Gastrocnemius medialis (tissue), 4 donors: Measurements from ENCODE around the gene ZNF423. TPM values are rescaled to one million over a fixed set of nuclear protein-coding genes. Genes with fewer than 3 reads are reported as not detected.

Source experiments
- ATAC-seq, 2 donors: fragments of 150-250 bp; one replicate each; pipeline ENCODE4 v1.9.1; 2016
- DNase-seq, 2 donors: peaks; one replicate each; pipeline ENCODE4 v3.0.0-alpha.2; 2019
- H3K27ac ChIP-seq, 4 donors: fragments of 200-600 bp; sonication (generic); 1 replicate in 1 of 4; 2 replicates in 3 of 4; pipeline ENCODE4 v1.5.1; 2016 to 2018; ENCODE audit warnings: mild to moderate bottlenecking in 2 of 4, moderate library complexity in 1 of 4
- H3K27me3 ChIP-seq, 3 donors: fragments of 200-600 bp; sonication (generic) in 2 of 3; 1 replicate in 1 of 3; 2 replicates in 2 of 3; pipeline versions ENCODE4 v1.5.1 to v1.6.0; 2016 to 2019; ENCODE audit warnings: mild to moderate bottlenecking in 1 of 3, moderate library complexity in 1 of 3
- H3K36me3 ChIP-seq, 2 donors: fragments of 200-600 bp; sonication (generic) in 1 of 2; one replicate each; pipeline ENCODE4 v1.5.1; 2017 to 2018
- H3K4me1 ChIP-seq, 2 donors: fragments of 200-600 bp; sonication (generic) in 1 of 2; one replicate each; pipeline ENCODE4 v1.5.1; 2016 to 2017; ENCODE audit warnings: mild to moderate bottlenecking in 2 of 2
- H3K4me3 ChIP-seq, 4 donors: fragments of 200-600 bp; sonication (generic) in 3 of 4; 1 replicate in 1 of 4; 2 replicates in 3 of 4; pipeline ENCODE4 v1.5.1; 2016 to 2019; ENCODE audit warnings: mild to moderate bottlenecking in 2 of 4
- H3K9me3 ChIP-seq, 3 donors: fragments of 200-600 bp; sonication (generic) in 2 of 3; 1 replicate in 1 of 3; 2 replicates in 2 of 3; pipeline ENCODE4 v1.5.1; 2016 to 2019
- CTCF ChIP-seq, 5 experiments: fragments of 450-650 bp in 3 of 5; fragments of 200-600 bp in 2 of 5; sonication (generic) in 2 of 5; IDR thresholded peaks in 4 of 5; conservative IDR thresholded peaks in 1 of 5; 1 replicate in 4 of 5; 2 replicates in 1 of 5; pipeline ENCODE4 v1.5.1; 2016 to 2019; ENCODE audit warnings: antibody characterized with exemption in 5 of 5, mild to moderate bottlenecking in 3 of 5, moderate library complexity in 3 of 5
- POLR2A ChIP-seq, 2 donors: fragments of 450-650 bp; IDR thresholded peaks; one replicate each; pipeline ENCODE4 v1.6.1; 2017; ENCODE audit warnings: antibody characterized with exemption in 2 of 2, mild to moderate bottlenecking in 2 of 2, moderate library complexity in 2 of 2
- in situ Hi-C, 4 donors: fragments of 200-750 bp; cut with MboI; loops; one replicate each; pipeline versions ENCODE4 v1.15.0 to v1.8.0; 2017; ENCODE audit warnings: low sequenced_read_pairs in 4 of 4
- intact Hi-C: fragments of 100-400 bp; cut with DNase I; formaldehyde crosslinking; loops from one replicate; pipeline ENCODE4 v1.15.1; 2023; ENCODE audit warnings: low total_unique reads
- total RNA-seq, 4 donors: library from RNA; depleted of rRNA; stranded (reverse); fragments of >200 nt; gene quantifications; one replicate each; pipeline versions ENCODE4 v1.1.0 to v1.2.3, GENCODE V29; 2016

Gene ZNF423
- total RNA-seq, 4 donors from 2014 or later, result 8.4 to 15.8 (median 12.5) TPM

- no peaks in the 10 kb centered on the region for H3K9me3 ChIP-seq
- no peaks in the 10 kb centered on the region for H3K36me3 ChIP-seq
- H3K4me1 ChIP-seq, result peaks cover 25 to 27% of the 10 kb centered on the region in 2 donors
- in situ Hi-C loops, result loop anchor here in 1 of 4 donors (25.0 kb wide), 1 partner anchor 164 kb away; no protein-coding TSS in a partner anchor
- H3K27ac ChIP-seq, result peak overlapping the region; percentile 9 to 51 (median 17)
- no peak for TF ChIP-seq CTCF (IDR thresholded peaks at IDR 0.05 in 4 of 5, conservative IDR thresholded peaks at IDR 0.05 in 1 of 5)
- TF ChIP-seq POLR2A (IDR thresholded peaks at IDR 0.05), result no peak
- DNase-seq (peak; percentile 37 to 60), ATAC-seq (peak; percentile 55 to 67)
- H3K4me3 ChIP-seq, result no peak overlapping the region
- H3K27me3 ChIP-seq, result no peaks in the 10 kb centered on the region
- intact Hi-C loops, result no loop called here
These were observed 279.8 kb downstream of the ZNF423 start for GRCh38 chr16:49576173-49576494.

- ATAC-seq, result peak; percentile 25 to 67
- TF ChIP-seq CTCF (IDR thresholded peaks at IDR 0.05 in 4 of 5, conservative IDR thresholded peaks at IDR 0.05 in 1 of 5), result no peak
- no peak for TF ChIP-seq POLR2A (IDR thresholded peaks at IDR 0.05)
- intact Hi-C loops (no loop called here), in situ Hi-C loops (loop anchor here in 1 of 4 donors (25.0 kb wide), 1 partner anchor 163 kb away; no protein-coding TSS in a partner anchor)
- no peaks in the 10 kb centered on the region for H3K27me3 ChIP-seq
- H3K9me3 ChIP-seq, result no peaks in the 10 kb centered on the region
- H3K4me1 ChIP-seq, result peaks cover 25 to 27% of the 10 kb centered on the region in 2 donors
- DNase-seq, result peak in 1 of 2 donors; percentile 40
- no peaks in the 10 kb centered on the region for H3K36me3 ChIP-seq
- no peak overlapping the region for H3K4me3 ChIP-seq
- H3K27ac ChIP-seq, result peak overlapping the region; percentile 9 to 51 (median 17)
These were observed 280.4 kb downstream of the ZNF423 start for GRCh38 chr16:49575346-49576172.

GRCh38 chr16:49574826-49575225 lies 281.1 kb downstream of the ZNF423 start:
- DNase-seq, result no peak
- H3K36me3 ChIP-seq, result no peaks in the 10 kb centered on the region
- TF ChIP-seq POLR2A (IDR thresholded peaks at IDR 0.05) (no peak), CTCF (IDR thresholded peaks at IDR 0.05 in 4 of 5, conservative IDR thresholded peaks at IDR 0.05 in 1 of 5) (no peak)
- intact Hi-C loops, result no loop called here
- ATAC-seq, result no peak
- H3K4me3 ChIP-seq, result no peak overlapping the region
- H3K9me3 ChIP-seq, result no peaks in the 10 kb centered on the region
- H3K27ac ChIP-seq, result no peak overlapping the region
- H3K4me1 ChIP-seq, result peaks cover 22 to 24% of the 10 kb centered on the region in 2 donors
- in situ Hi-C loops, result loop anchor here in 1 of 4 donors (25.0 kb wide), 1 partner anchor 163 kb away; no protein-coding TSS in a partner anchor
- no peaks in the 10 kb centered on the region for H3K27me3 ChIP-seq

- no peak for DNase-seq
- Histone ChIP-seq H3K27ac (no peak overlapping the region), H3K36me3 (no peaks in the 10 kb centered on the region), H3K9me3 (no peaks in the 10 kb centered on the region), H3K27me3 (no peaks in the 10 kb centered on the region), H3K4me3 (no peak overlapping the region), H3K4me1 (peaks cover 10 to 19% of the 10 kb centered on the region in 2 donors)
- in situ Hi-C loops, result no loop called here
- intact Hi-C loops, result no loop called here
- no peak for ATAC-seq
- no peak for TF ChIP-seq POLR2A (IDR thresholded peaks at IDR 0.05)
- no peak for TF ChIP-seq CTCF (IDR thresholded peaks at IDR 0.05 in 4 of 5, conservative IDR thresholded peaks at IDR 0.05 in 1 of 5)
These were observed 288.0 kb downstream of the ZNF423 start for GRCh38 chr16:49567950-49568349.
